GM12878 (cell line): ENCODE data around the gene COL15A1. TPM values are rescaled to one million over a fixed set of nuclear protein-coding genes. Genes with fewer than 3 reads are reported as not detected.

ENCODE experiments used
- ATAC-seq: fragments of 200-7000 bp; cut with Tn5 transposase; 3 replicates; pipeline ENCODE4 v1.9.1; 2020; ENCODE audit warnings: mild to moderate bottlenecking, moderate library complexity
- BruUV-seq: library from RNA; stranded (reverse); fragments of 400-500 nt; replicated peaks from 2 replicates; lab custom pipeline; 2021; lab: Mats Ljungman, UMichigan
- CTCF ChIA-PET: fragments of 300-600 bp; sonication (Branson Sonifier 250); formaldehyde crosslinking; extraction: SDS; loops from one replicate; lab custom pipeline; 2021; ENCODE audit warnings: inconsistent platforms; lab: Yijun Ruan, JAX
- POLR2A ChIA-PET: fragments of 350-600 bp; formaldehyde crosslinking; extraction: SDS; loops from one replicate; lab custom pipeline; 2021; ENCODE audit warnings: inconsistent platforms; lab: Charles Lee
- RAD21 ChIA-PET: fragments of 300-600 bp; sonication (Branson Sonifier 250); formaldehyde crosslinking; loops from one replicate; lab custom pipeline; 2023; ENCODE audit warnings: antibody characterized with exemption; ENCODE audit not compliant: unreplicated experiment; lab: Charles Lee
- SMC1A ChIA-PET: fragments of 300-600 bp; sonication (Branson Sonifier 250); formaldehyde crosslinking; loops from one replicate; lab custom pipeline; 2023; ENCODE audit not compliant: unreplicated experiment, uncharacterized antibody; lab: Charles Lee
- DNase-seq: peaks from one replicate; pipeline ENCODE4 v3.0.0-alpha.2; 2011; ENCODE audit warnings: low read depth, low spot score
- FAIRE-seq: peaks from 3 replicates; lab custom pipeline; 2011; peaks lifted over from hg19 to GRCh38; lab: Jason Lieb, UNC
- H2AFZ ChIP-seq: 2 replicates; pipeline ENCODE4 v1.6.0; 2011; ENCODE audit warnings: low read depth, low read length, control low read depth; ENCODE audit not compliant: control insufficient read depth
- H3K27ac ChIP-seq: 2 replicates; pipeline ENCODE4 v1.5.1; 2011; ENCODE audit warnings: control low read depth; ENCODE audit not compliant: control insufficient read depth, insufficient read depth
- H3K27me3 ChIP-seq, 2 experiments: replicated peaks in 1 of 2; 2 replicates each; pipeline versions ENCODE4 v1.6.0 to v1.6.1; 2011; ENCODE audit warnings: low read length in 1 of 2; ENCODE audit not compliant: control insufficient read depth in 2 of 2, insufficient read depth in 2 of 2
- H3K36me3 ChIP-seq, 2 experiments: 2 replicates each; pipeline ENCODE4 v1.5.1; 2011; ENCODE audit warnings: low read length in 1 of 2; ENCODE audit not compliant: control insufficient read depth in 2 of 2, insufficient read depth in 2 of 2
- H3K4me1 ChIP-seq: 2 replicates; pipeline ENCODE4 v1.6.1; 2011; ENCODE audit warnings: mild to moderate bottlenecking, low read length, moderate library complexity, mixed read lengths; ENCODE audit not compliant: control insufficient read depth, insufficient read depth
- H3K4me2 ChIP-seq: 2 replicates; pipeline ENCODE4 v1.6.0; 2011; ENCODE audit warnings: control low read depth; ENCODE audit not compliant: control insufficient read depth, insufficient read depth
- H3K4me3 ChIP-seq: fragments of 200-600 bp; sonication (generic); 2 replicates; pipeline ENCODE4 v1.5.1; 2016
- H3K79me2 ChIP-seq: 2 replicates; pipeline ENCODE4 v1.6.0; 2011; ENCODE audit warnings: low read length; ENCODE audit not compliant: control insufficient read depth, insufficient read depth
- H3K9ac ChIP-seq: 2 replicates; pipeline ENCODE4 v1.8.0; 2011; ENCODE audit warnings: low read length, control low read depth, mixed read lengths; ENCODE audit not compliant: control insufficient read depth, insufficient read depth
- H3K9me3 ChIP-seq: replicated peaks from 3 replicates; pipeline ENCODE4 v1.5.1; 2011; ENCODE audit warnings: mild to moderate bottlenecking, low read length; ENCODE audit not compliant: control insufficient read depth, insufficient read depth
- H4K20me1 ChIP-seq: 2 replicates; pipeline ENCODE4 v1.6.0; 2011; ENCODE audit not compliant: control insufficient read depth, insufficient read depth
- EGR1 ChIP-seq, 2 experiments: IDR thresholded peaks; 1 replicate in 1 of 2; 2 replicates in 1 of 2; pipeline ENCODE4 v1.6.1; 2011 to 2012; ENCODE audit warnings: low read depth in 2 of 2, low read length in 2 of 2, borderline replicate concordance in 1 of 2, mild to moderate bottlenecking in 1 of 2, moderate library complexity in 1 of 2
- JUND ChIP-seq: IDR thresholded peaks from 2 replicates; pipeline ENCODE4 v1.6.1; 2012; ENCODE audit warnings: low read depth, mild to moderate bottlenecking, low read length, improper control_type of control experiment, moderate library complexity
- POLR2AphosphoS2 ChIP-seq: IDR thresholded peaks from 2 replicates; pipeline ENCODE4 v1.6.1; 2011; ENCODE audit warnings: low read depth, mild to moderate bottlenecking, low read length, improper control_type of control experiment, moderate library complexity
- SIN3A ChIP-seq: IDR thresholded peaks from 2 replicates; pipeline ENCODE4 v1.6.1; 2012; ENCODE audit warnings: low read depth, low read length, improper control_type of control experiment
- SREBF1 ChIP-seq: IDR thresholded peaks from 2 replicates; pipeline ENCODE4 v1.6.1; 2012; ENCODE audit warnings: mild to moderate bottlenecking, low read length
- TCF3 ChIP-seq: IDR thresholded peaks from 2 replicates; pipeline ENCODE4 v1.6.1; 2012; ENCODE audit warnings: low read depth, mild to moderate bottlenecking, low read length, borderline replicate concordance; ENCODE audit not compliant: insufficient read depth
- WGBS: methylation state at CpG from one replicate; pipeline ENCODE4 v1.1.6; 2016; ENCODE audit warnings: low lambda C conversion rate; ENCODE audit not compliant: insufficient replicate concordance, insufficient coverage; ENCODE audit errors: missing lambda C conversion rate; 5-methylcytosine and 5-hydroxymethylcytosine counted together
- in situ Hi-C: fragments of 300-500 bp; cut with MboI; formaldehyde crosslinking; loops from 9 replicates; pipeline ENCODE4 v1.14.3; 2018; ENCODE audit warnings: mixed read lengths
- intact Hi-C: fragments of 100-400 bp; cut with micrococcal nuclease; formaldehyde crosslinking; loops from one replicate; pipeline ENCODE4 v1.14.2; 2022; ENCODE audit not compliant: unreplicated experiment
- polyA plus RNA-seq, 11 experiments: library from polyadenylated mRNA; depleted of rRNA in 4 of 11; unstranded in 6 of 11; stranded (reverse) in 5 of 11; fragments of >200 nt; fragmentation: Nextera tagmentation in 4 of 11; fragmentation: Illumina TruSeq in 1 of 11; extraction: Ambion mirVana in 4 of 11; extraction: Trizol in 1 of 11; gene quantifications; 1 replicate in 1 of 11; 2 replicates in 10 of 11; pipeline versions ENCODE4 v1.2.1 to v1.2.3, GENCODE V29; 2011 to 2016; ENCODE audit warnings: inconsistent platforms in 2 of 11, missing spikeins in 2 of 11, low read depth in 1 of 11
- total RNA-seq, 4 experiments: library from RNA; depleted of rRNA in 3 of 4; stranded (reverse); fragments of >200 nt in 3 of 4; fragmentation: Illumina TruSeq in 1 of 4; extraction: Trizol in 1 of 4; gene quantifications; 2 replicates each; pipeline versions ENCODE4 v1.2.1 to v1.2.3, GENCODE V29; 2013 to 2021
- TF ChIP-seq, protein P1 (sequence below): fragments of 450-650 bp; IDR thresholded peaks from 2 replicates; pipeline ENCODE4 v1.6.1; 2017; ENCODE audit warnings: mild to moderate bottlenecking, low read depth, inconsistent platforms; ENCODE audit not compliant: poor library complexity, severe bottlenecking
- TF ChIP-seq, protein P2 (sequence below): fragments of 450-650 bp; IDR thresholded peaks from 2 replicates; pipeline ENCODE4 v1.6.1; 2017; ENCODE audit warnings: mild to moderate bottlenecking, moderate library complexity
- TF ChIP-seq, protein P3 (sequence below): fragments of 450-650 bp; IDR thresholded peaks from 2 replicates; pipeline ENCODE4 v1.6.1; 2016; ENCODE audit warnings: mild to moderate bottlenecking, moderate library complexity, borderline replicate concordance

Gene COL15A1
- total and polyA plus RNA-seq, 10 of the 15 experiments (the other 5 are each of a cell fraction or from before 2014, with no cell fraction given), result 0.01 to 0.28 (median 0.06) TPM; not detected in 2

DNA sequence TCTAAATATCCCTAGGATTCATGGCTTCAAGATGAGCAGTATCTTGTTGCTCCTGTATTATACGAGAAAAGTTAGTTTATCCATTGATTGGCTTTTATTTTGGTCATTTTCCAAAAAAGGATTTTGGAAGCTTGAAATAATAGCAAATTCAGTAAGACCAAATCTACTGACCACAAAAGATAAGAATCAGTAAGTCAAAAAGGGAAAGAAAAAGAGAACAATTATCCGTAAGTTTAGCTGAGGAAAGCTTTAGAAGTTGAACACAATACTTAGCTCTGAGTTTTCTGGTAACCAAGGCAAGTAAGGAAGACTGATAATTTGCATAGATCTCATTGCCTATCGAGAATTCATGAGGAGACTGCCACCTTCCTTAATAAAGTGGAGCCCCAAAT is 170.3 kb downstream of the COL15A1 start:
- no peak for DNase-seq
- Histone ChIP-seq H3K4me1 (peaks cover 9% of the 10 kb centered on the region), H3K9me3 (no peaks in the 10 kb centered on the region), H3K4me2 (no peak overlapping the region), H3K79me2 (peaks cover 19% of the 10 kb centered on the region), H3K27me3 (no peaks in the 10 kb centered on the region)
- ATAC-seq, result no peak
- intact Hi-C loops, result no loop called here
- no peak for TF ChIP-seq EGR1 (IDR thresholded peaks at IDR 0.05; ENCODE audit: borderline replicate concordance in 1 of 2, low read depth in 2 of 2, low read length in 2 of 2)
- no peak for TF ChIP-seq JUND
- TF ChIP-seq, protein P1, sequence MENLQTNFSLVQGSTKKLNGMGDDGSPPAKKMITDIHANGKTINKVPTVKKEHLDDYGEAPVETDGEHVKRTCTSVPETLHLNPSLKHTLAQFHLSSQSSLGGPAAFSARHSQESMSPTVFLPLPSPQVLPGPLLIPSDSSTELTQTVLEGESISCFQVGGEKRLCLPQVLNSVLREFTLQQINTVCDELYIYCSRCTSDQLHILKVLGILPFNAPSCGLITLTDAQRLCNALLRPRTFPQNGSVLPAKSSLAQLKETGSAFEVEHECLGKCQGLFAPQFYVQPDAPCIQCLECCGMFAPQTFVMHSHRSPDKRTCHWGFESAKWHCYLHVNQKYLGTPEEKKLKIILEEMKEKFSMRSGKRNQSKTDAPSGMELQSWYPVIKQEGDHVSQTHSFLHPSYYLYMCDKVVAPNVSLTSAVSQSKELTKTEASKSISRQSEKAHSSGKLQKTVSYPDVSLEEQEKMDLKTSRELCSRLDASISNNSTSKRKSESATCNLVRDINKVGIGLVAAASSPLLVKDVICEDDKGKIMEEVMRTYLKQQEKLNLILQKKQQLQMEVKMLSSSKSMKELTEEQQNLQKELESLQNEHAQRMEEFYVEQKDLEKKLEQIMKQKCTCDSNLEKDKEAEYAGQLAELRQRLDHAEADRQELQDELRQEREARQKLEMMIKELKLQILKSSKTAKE, result no peak
- no peak for TF ChIP-seq POLR2AphosphoS2
- TF ChIP-seq SREBF1, result no peak
- TF ChIP-seq TCF3, result no peak
- TF ChIP-seq, protein P2, sequence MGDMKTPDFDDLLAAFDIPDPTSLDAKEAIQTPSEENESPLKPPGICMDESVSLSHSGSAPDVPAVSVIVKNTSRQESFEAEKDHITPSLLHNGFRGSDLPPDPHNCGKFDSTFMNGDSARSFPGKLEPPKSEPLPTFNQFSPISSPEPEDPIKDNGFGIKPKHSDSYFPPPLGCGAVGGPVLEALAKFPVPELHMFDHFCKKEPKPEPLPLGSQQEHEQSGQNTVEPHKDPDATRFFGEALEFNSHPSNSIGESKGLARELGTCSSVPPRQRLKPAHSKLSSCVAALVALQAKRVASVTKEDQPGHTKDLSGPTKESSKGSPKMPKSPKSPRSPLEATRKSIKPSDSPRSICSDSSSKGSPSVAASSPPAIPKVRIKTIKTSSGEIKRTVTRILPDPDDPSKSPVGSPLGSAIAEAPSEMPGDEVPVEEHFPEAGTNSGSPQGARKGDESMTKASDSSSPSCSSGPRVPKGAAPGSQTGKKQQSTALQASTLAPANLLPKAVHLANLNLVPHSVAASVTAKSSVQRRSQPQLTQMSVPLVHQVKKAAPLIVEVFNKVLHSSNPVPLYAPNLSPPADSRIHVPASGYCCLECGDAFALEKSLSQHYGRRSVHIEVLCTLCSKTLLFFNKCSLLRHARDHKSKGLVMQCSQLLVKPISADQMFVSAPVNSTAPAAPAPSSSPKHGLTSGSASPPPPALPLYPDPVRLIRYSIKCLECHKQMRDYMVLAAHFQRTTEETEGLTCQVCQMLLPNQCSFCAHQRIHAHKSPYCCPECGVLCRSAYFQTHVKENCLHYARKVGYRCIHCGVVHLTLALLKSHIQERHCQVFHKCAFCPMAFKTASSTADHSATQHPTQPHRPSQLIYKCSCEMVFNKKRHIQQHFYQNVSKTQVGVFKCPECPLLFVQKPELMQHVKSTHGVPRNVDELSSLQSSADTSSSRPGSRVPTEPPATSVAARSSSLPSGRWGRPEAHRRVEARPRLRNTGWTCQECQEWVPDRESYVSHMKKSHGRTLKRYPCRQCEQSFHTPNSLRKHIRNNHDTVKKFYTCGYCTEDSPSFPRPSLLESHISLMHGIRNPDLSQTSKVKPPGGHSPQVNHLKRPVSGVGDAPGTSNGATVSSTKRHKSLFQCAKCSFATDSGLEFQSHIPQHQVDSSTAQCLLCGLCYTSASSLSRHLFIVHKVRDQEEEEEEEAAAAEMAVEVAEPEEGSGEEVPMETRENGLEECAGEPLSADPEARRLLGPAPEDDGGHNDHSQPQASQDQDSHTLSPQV, result no peak
- TF ChIP-seq SIN3A, result no peak
- TF ChIP-seq, protein P3, sequence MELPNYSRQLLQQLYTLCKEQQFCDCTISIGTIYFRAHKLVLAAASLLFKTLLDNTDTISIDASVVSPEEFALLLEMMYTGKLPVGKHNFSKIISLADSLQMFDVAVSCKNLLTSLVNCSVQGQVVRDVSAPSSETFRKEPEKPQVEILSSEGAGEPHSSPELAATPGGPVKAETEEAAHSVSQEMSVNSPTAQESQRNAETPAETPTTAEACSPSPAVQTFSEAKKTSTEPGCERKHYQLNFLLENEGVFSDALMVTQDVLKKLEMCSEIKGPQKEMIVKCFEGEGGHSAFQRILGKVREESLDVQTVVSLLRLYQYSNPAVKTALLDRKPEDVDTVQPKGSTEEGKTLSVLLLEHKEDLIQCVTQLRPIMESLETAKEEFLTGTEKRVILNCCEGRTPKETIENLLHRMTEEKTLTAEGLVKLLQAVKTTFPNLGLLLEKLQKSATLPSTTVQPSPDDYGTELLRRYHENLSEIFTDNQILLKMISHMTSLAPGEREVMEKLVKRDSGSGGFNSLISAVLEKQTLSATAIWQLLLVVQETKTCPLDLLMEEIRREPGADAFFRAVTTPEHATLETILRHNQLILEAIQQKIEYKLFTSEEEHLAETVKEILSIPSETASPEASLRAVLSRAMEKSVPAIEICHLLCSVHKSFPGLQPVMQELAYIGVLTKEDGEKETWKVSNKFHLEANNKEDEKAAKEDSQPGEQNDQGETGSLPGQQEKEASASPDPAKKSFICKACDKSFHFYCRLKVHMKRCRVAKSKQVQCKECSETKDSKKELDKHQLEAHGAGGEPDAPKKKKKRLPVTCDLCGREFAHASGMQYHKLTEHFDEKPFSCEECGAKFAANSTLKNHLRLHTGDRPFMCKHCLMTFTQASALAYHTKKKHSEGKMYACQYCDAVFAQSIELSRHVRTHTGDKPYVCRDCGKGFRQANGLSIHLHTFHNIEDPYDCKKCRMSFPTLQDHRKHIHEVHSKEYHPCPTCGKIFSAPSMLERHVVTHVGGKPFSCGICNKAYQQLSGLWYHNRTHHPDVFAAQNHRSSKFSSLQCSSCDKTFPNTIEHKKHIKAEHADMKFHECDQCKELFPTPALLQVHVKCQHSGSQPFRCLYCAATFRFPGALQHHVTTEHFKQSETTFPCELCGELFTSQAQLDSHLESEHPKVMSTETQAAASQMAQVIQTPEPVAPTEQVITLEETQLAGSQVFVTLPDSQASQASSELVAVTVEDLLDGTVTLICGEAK, result no peak
- TF ChIP-seq, all 136 proteins: peak for 0
- no peak overlapping the region for H2AFZ ChIP-seq
- 97% methylated on average over 3 of the region's 3 CpGs for WGBS
- RAD21 ChIA-PET, result interaction anchor here (0.7 to 2.3 kb wide), 11 partner anchors 8 to 55 kb away, joined by 3 to 9 read pairs (median 3); partner anchors contain the start of gene TGFBR1
- in situ Hi-C loops, result no loop called here
- H4K20me1 ChIP-seq, result no peaks in the 10 kb centered on the region
- POLR2A ChIA-PET, result interaction anchor here (0.8 to 2.3 kb wide), 8 partner anchors 9 to 21 kb away, joined by 3 to 11 read pairs (median 4); partner anchors contain the start of gene TGFBR1
- H3K9ac ChIP-seq, result no peak overlapping the region
- H3K27ac ChIP-seq, result no peak overlapping the region
- no peaks in the 10 kb centered on the region for H3K36me3 ChIP-seq
- H3K4me3 ChIP-seq, result no peak overlapping the region
- SMC1A ChIA-PET, result interaction anchor here (0.8 to 2.8 kb wide), 11 partner anchors 8 to 56 kb away, joined by 3 to 12 read pairs (median 7); partner anchors contain the start of gene TGFBR1
- FAIRE-seq, result no peak
- BruUV-seq, result no TSS peak
- CTCF ChIA-PET, result interaction anchor here (0.8 to 2.5 kb wide), 6 partner anchors 8 to 55 kb away, joined by 3 to 8 read pairs (median 7); no protein-coding TSS in a partner anchor
